GM18519 (cell line): ENCODE data around the gene APOL2.
"Not testable (repeated sequence)": the region's sequence is repeated elsewhere in the genome, so short reads cannot be mapped to it uniquely, and the experiment has no call there.

ENCODE experiments used
- ATAC-seq: cut with Tn5 transposase; IDR thresholded peaks from one replicate; pipeline ENCODE4 v1.9.1; 2021; ENCODE audit warnings: mild to moderate bottlenecking, moderate library complexity; ENCODE audit not compliant: unreplicated experiment, low FRiP score

APOL2 gene

DNA sequence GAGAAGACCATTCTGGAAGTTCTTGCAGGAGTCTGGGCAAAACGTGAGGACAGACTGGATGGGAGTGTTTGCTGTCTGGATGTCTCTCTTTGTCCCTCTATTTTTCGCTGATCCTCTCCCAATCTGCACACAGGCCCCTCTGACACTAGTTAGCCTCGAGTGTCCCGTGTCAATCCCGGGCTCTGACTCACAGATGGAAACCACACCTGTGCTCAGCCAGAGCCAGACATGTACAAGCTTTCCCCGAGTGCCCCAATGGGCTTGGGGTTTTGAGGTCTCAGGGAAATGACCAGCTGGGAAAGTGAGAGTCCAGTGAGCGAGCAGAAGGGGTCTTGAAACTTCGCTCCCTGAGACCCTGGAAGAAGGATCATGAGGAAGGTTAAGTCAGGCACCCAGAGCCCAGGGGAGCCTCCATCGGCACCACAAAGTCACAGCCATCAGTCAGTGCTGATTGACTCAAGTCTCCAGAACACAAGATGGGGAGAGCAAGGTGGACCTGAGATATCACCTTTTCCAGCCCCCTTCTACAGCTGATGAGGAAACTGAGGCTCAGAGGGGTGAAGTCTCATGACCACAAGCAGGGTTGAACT, 13.9 kb downstream of the APOL2 start:
- no peak for ATAC-seq

DNA sequence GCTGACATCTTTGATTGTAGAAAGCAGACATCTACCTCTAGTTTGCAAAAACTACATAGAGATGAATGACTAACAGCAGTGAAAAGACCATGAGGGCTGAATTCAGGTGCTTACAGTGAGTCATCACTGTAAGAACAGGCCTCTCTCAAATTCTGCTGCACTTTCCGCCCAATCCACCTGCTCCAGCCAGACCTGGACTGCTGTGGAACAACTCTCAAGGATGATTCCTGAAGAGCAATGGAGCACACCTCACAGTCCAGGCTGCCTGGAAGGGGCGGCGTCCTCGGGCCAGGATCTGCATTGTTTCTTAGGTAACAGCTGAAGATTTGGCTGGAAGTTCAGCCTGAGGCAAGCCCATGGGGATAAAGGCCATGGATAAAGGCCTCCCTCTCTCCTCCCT, 15.1 kb downstream of the APOL2 start:
- ATAC-seq, result no peak

DNA sequence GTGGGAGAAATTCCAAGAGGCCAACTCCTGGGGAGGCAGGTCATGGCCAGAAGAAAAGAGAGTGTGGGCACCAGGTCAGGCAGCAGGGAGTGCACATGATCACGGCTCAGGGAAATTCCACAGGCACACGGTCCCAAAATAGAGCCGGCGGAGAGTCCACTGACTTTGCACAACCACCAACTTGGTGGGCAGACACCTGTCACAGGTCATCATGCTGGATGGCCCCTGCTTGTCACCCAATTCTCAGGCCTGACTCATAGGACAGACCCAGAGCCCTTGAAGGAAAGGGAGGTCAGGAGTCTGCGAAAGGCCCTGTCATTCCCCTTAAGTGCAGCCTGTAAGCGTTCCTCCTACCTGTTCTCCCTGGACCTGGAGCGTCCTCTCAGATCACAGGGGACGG, 15.8 kb downstream of the APOL2 start:
- no peak for ATAC-seq

DNA sequence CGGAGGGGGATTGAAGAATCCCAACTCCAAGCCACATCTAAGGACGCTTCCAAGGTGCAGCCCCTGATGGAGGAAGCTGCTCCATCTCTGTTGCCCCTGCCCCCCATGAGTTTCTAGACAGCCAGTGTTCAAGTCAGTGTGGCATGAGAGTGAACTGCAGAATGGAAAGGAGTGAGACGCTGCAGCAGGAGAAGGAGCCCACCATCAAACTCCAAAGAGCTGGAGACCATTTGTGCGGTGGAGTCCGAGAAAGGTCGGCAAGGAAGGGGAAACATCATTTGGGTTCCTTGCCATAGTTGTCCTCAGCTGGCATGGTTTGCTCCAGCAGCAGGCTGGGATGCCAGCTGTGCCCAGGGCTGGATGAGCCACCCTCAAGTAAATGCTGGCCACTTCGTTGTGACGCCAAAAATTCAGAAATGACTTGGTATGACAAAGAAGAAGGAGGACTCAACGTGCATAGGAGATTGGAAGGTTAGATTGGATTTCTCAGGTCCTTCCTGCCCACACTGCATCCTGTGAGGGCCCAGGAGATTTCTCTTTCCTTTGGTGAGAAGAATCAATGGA, 16.4 kb downstream of the APOL2 start:
- ATAC-seq, result no peak

DNA sequence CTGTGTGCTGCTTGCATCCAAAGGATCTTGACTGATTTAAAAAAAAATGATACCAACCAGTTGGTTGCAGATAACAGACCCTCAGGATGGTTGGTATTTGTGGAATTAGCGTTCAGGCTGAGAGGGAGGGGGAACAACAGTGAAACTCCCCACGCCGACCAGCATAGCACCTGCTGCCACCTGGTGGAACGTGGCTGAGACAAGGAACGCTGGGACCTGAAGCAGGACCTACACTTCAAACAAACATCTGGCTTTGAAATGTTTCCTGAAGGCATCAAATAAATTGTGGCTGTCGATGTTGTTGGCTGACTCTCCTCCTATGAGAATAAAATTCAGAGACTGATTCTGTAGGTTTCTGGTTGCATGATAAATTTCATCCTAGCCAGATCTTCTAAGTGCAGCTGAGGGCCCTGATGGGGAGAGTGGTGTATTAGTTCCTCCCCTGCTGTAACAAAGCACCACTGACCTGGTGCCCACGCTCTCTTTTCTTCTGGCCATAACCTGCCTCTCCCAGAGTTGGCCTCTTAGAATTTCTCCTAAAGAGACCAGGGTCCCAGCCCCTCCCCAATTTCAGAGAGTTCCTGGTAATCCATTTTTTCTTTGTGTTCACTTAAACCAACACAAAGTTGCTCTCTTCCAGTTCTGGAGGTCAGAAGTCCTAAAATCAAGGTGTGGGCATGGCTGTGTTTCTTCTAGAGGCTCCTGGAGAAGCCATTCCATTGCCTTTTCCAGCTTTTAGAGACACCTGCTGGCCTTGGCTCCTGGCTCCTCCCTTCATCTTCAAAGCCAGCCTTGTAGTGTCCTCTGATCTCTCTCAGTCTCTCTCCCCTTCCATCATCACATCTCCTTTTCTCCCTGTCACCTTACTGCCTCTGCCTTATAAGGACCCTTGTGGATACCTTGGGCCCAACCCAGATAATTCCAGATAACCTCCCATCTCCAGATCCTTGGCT, 17.3 kb downstream of the APOL2 start:
- no peak for ATAC-seq

DNA sequence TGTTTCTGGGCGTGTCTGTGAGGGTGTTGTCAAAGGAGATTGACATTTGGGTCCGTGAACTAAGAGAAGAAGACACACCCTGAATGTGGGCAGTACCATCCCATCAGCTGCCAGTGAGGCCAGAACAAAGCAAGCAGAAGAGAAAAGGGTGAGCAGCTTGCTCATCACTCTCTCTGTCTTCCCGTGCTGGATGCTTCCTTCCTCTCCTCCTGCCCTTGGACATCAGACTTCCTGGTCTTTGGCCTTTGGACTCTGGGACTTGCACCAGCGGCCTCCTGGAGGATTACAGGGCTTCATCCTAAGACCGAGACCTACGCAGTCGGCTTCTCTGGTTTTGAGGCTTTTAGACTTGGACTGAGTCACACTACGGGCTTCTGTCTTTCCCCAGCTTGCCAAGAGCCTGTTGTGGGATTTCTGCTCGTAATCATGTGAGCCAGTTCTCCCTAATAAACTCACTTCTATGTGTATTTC, 18.8 kb downstream of the APOL2 start:
- ATAC-seq, result no peak

DNA sequence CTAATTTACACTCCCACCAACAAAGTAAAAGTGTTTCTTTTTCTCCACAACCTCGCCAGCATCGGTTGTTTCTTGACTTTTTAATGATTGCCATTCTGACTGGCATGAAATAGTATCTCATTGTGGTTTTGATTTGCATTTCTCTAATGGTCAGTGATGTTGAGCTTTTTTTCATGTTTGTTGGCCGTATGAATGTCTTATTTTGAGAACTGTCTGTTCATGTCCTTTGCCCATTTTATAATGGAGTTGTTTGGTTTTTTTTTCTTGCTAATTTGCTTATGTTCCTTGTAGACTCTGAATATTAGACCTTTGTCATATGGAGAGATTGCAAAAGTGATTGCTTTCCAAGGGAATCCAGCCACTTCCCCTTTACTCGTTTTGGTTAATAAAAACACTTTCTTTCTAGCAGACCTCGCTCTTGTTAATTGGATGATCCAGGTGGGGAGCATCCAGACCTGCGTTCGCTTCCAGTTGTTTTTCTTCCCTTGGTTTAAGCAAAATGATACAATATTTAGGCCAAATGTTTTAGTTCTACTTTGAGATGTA, 20.6 kb downstream of the APOL2 start:
- ATAC-seq, result no peak

DNA sequence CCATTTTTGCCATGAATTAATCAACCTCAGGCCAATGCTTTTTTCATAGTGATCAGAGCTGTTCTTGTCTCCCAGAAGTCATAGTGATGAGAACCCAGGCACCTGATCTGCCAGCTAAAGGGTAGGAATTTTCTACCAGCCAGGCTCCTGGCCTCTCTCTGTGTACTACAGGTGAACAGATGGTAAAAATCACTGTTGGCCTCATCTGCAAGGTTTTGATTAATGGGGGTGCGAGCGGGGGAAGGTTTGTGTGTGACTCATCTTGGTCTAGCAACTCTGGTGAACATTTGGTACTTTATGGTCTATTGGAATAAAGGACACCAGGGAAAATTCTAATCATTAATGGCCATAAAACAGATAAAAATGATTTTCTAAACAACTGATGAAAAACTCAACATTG, 23.3 kb downstream of the APOL2 start:
- no peak for ATAC-seq

DNA sequence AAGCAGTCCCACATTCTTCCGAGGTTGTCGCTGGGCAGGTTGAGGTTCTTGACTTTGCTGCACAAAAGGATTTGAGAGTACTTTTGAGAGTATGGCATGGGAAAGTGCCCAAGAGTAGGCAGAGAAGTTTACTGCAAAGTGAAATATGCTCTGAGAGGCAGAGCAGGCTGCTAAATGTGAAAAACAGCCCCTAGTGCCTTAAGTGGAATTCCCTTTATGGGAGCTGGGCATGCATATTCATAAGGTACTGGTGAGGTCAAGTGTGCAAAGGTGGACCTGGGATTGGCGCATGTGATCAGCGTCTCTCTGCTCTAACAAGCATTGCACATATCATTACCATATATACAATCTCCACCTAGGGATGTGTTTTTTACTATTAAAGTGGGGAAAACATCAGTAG, 25.7 kb downstream of the APOL2 start:
- no peak for ATAC-seq

DNA sequence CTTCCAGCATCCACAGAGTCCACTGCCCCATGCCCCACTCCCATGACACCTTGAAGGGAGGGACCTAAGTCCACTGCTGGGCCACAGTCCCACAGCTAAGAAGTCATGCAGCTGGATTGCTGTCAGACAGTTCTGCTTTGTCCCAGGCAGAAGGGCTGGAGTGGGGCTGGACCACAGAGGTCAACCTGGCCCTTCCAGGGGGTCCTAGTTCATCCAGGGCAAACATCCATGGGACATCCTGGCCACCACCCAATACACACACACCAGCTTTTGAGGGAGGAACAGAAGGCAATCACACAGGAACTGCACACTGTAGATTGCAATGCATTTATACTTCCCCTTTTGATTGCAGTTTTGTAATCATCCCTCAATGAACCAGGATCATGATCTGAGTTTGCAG, 26.4 kb downstream of the APOL2 start:
- no peak for ATAC-seq

DNA sequence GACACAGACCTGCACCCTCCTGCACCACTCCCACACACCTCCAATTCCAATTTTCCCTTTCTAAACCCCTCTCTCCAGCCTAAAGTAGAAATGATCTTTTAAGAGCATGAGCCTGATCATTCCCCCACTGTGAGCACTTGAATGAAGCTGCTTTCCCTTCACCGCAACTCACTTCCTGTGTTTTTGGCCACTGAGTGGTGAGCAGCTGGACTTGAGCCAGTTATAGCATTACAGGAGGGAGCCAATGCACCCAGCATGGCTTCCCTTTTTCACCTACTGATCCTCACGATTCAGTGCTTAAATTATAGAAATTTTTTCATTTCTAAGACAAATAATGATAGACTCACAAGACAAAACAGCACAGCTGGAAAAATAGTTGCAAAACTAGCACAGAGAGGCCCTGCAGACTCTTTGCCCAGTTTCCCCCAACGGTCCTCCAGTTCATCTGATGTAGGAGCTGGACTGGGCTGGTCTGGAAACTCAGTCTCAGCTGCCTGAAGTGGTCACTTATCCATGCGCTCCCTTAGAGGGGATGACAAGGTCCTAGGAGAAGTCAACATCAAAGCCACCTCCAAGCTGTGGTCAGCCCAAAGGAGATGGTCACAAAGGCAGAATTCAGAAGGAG, 28.0 kb downstream of the APOL2 start:
- ATAC-seq, result no peak

DNA sequence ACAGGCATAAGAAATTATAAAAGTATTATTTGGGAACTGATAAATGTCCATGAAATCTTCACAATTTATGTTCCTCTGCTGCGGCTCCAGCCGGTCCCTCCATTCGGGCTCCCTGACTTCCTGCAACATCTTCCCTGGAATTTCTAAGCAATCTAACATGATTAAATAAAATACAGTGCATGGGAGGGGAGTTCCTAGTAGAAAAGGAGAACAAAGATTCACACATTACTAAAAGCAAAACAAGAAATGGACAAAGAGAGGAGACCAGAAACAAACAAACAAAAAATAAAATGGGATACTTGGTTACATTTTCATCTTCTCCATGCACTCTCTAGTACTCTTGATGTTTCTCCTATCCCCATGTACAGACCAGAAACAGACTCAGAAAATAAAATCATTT, 29.1 kb downstream of the APOL2 start:
- ATAC-seq, result no peak

DNA sequence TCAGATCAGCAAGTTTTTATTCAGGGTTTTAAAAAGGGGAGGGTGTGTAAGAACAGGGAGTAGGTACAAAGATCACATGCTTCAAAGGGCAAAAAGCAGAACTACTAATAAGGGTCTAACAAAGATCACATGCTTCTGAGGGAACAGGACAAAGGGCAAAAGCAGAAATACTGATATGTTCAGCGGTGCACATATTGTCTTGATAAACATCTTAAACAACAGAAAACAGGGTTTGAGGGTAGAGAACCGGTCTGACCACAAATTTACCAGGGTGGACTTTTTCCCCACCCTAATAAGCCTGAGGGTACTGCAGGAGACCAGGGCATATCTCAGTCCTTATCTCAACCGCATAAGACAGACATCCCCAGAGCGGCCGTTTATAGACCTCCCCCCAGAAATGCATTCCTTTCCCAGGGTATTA, 29.8 kb downstream of the APOL2 start:
- ATAC-seq, result not testable (repeated sequence)

DNA sequence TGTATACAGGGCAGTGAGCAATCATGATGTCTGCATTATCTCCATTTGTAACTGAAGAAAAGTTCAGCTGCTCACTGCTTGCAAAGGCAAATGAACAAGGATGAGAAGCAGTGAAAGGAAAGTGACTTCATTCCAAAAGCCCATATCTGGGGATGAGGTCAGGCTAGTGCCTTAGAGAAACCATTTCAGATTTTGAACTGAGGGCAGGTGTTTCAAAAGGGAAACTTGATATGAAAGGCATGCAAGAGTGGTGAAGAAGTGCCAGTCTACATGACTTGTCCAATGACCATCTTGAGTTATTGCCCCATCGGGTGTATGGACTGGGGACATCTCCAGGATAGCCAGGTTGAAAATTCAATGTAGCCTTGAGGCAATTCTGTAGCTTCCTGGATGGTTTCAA, 30.4 kb downstream of the APOL2 start:
- no peak for ATAC-seq

DNA sequence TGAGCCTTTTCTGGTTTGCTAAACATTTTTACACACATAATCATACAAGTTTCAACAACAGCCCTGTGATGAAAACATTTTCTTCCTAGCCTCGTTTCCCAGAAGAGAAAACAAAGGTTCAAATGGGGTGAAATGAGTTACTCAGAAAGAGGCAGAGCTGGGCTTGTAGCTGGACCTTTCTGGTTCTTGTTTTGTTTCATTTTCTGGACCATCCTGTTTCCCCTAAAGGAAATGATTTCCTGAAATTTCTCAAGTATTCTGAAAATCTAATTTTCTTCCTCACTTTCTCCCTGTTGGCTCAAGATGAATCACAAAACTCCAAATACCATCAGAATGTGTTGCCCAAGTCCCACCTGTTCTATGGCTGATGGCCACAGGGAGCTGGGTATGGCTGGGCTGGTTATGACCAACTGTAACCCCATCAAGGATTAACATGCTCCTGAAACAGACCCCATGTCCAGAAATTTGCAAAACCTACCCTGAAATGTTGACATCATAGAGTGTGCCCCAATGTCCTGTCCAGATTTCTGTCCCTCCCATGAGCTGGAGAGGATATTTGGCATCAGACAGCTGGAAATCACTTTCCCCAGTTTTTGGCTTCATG, 31.1 kb downstream of the APOL2 start:
- no peak for ATAC-seq

DNA sequence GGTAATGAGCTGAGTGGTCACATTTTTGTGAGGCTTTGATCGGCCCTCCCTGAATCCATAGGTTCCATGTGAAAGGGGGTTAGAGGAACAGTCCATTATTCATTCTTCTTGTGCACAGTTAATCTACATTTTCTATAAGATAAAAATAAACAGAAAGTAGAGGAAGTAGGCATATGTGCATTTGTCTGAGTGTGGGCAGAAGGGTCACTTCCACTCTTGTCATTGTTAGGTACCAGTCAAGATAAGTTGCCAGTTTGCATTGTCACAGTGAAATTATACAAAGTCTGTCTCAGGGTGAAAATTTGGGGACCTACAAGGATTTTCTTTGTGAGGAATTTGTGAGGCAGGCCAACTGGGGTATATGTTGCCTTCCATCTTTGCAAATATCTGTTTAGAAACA, 33.1 kb downstream of the APOL2 start:
- no peak for ATAC-seq

DNA sequence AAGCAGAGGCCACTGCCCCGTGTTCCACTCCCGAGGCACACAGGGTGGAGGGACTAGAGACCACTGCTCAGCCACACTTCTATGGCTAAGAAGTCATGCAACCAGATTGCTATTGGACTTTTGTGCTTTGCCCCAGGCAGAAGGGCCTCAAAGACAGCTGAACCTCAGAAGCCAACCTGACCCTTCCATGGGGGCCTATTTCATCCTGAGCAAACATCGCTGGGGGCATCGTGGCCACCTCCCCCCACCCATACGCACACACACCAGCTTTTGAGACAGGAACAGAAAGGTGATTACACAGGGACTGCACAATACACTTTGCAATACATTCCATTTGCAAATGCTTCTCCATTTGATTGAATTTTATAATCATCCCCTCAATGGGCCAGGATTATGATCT, 33.8 kb downstream of the APOL2 start:
- not testable (repeated sequence) for ATAC-seq

DNA sequence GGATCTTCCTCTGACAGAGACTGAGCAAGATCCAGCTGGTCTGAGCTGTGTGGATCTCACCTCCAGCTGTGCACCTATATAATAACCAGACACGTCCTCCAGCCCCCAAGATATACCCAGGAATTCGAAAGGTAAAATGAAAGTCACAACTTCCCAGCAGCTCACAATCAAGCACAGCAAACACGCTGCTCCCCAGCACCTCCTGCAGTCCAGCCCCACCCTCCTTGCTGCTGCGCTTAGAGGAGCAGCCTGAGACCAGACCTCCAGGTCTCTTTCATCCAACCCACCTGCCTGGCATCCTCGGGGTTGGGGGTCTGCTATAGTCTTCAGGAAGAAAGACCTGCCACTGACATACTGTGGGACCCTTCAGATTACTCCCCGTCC, 34.7 kb downstream of the APOL2 start:
- ATAC-seq, result no peak

DNA sequence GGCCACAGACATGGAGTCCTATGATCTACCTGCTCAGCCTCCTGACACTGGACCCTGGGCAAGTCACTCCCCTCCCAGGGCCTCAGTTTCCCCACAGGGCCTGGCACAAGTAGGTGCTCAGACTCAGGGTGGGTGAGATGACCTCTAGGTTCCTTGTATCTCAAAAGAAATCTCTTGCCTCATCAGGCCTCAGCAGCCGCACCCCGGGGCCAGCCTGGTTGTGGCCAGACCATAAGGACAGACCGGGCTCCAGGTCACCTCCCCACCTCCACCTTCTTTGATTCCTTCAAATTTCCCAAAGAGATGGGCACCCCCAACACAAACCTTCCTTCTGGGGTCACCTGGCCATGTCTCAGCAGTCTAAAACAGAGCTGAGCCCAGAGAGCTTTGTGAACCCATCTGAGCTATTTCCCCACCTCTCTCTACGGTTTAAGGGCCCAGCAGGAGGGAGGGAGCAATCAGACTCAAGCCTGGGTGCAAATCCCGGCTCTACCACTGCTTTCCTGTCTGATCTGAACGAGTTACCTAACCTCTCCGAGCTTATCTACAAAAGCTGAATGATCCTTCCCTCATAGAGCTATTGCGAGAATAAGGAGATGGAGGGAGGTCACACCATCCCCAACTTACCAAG, 35.2 kb downstream of the APOL2 start:
- no peak for ATAC-seq

DNA sequence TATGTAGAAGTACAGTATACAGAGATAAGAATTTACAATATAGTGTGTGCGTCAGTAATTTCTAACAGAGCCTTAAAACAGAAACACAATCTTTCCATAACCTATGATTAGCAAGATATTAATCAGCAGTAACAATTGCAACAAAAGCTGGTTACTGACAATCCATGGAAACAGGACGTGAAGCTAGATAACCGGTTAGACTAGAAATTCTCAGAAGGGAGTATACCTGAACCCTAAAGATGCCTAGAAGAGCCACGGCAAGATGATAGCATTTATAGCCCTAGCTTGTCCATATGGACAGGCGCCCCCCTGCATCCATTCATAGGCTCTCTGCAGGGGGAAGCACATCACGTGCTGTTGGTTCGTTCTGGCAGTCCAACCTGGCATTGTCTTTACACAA, 35.9 kb downstream of the APOL2 start:
- not testable (repeated sequence) for ATAC-seq
